ENCODE data around the gene SMPD2.

SMPD2 gene

DNA sequence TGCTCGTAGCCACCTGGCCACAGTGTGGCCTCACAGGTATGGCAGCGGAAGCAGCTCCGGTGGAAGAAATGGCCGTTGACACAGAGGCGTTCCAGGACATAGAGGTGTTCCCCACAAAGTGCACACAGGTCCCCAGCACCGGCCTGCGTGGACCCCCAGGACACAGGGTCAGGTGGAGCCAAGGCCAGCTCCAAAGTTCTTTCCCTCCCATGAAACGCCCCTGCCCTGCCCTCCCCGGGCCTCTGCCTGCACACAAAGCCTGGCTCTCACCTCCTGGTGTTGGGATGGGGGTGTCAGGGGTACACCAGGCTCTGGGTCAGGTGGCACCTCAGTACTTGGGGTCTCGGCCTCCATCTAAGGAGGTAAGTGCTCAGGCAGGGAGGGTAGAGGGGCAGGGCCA is 6.6 kb downstream of the SMPD2 start:
- no peak for DNase-seq (ENCODE audit: low read depth in 2 of 2)

DNA sequence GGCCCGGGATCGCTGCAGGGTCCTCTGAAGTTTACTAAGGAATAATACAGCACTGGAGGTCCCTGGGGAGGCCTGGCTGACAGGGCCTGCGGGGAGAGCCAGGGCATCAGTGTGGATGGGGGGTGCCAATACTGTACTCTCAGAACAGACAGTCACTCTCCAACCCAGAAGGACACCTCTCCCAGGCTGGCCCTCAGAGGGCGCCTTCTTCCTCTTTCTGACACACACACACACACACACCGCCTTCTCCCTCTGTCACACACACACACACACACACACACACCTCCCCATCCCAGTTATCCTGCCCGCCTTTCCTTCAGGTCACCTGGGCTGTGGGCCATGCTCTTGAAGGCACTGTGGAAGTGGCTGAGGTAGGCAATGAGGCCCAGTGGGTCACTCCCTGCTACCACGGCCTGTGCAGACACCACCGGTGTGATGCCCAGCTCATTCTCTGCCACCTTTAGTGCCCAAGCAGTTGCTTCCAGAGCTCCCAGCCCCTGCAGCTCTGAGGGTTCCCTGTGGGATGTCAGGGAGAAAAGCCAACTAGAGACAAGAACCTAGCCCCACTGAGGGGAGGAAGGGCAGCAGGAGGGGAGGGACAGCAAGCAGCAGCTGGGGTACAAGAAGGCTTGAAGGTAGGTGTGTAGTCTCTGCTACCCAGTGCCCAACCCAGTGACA is 7.5 kb downstream of the SMPD2 start:
- no peak for DNase-seq (ENCODE audit: low read depth in 2 of 2)

DNA sequence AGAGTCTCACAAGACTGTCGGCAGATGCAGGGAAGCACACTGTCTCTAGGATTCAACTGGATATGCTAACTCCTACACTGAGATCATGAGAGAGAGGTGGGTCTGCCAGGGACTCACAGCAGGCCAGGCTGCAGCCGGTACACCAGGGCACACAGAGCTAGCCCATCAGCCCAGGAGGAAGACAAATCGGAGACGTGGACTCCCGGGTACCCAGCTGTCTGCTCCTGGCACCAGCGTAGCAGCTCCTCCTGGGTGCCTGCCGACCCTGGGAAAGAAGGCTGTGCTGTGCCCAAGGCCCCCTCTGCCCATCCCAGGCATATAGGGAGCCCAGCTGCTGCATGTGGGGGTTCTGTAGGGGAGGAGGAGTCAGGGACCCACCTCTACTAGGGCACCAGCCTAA is 8.1 kb downstream of the SMPD2 start:
- DNase-seq (ENCODE audit: low read depth in 2 of 2), result no peak

DNA sequence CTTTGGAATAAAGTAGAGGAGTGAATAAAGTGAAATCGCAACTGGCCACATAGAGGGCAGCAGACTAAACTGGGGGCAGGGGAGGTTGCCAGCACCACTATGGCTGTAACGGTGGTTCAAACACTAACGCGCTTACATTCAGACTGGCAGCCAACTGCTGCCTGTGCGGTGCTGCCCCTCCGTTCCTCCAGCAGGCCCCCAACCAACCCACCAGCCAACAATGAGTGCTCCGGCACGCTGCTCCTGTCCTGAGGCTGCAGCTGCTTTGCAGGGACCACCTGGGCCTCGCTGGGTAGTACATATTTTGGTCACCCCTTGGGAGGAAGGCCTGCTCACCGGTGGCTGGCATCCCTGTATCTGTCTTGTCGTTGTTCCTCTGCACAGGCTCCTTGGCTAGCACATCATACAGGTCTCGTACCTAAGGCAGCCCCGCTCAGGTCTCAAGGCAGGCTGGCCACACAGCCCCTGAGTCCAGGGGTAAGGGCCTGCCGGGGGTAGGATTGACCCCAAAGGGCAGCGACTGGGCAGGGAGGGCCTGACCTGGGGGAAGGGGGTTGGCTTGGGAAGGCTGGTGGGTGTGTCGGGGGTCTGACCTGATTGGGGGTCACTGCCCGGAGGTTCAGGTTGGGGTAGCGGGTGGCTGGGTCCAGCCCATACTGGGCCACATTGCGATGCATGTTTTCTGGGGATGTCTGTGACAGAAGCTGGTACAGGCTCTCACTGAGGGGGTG is 8.7 kb downstream of the SMPD2 start:
- DNase-seq (ENCODE audit: low read depth in 2 of 2), result no peak

DNA sequence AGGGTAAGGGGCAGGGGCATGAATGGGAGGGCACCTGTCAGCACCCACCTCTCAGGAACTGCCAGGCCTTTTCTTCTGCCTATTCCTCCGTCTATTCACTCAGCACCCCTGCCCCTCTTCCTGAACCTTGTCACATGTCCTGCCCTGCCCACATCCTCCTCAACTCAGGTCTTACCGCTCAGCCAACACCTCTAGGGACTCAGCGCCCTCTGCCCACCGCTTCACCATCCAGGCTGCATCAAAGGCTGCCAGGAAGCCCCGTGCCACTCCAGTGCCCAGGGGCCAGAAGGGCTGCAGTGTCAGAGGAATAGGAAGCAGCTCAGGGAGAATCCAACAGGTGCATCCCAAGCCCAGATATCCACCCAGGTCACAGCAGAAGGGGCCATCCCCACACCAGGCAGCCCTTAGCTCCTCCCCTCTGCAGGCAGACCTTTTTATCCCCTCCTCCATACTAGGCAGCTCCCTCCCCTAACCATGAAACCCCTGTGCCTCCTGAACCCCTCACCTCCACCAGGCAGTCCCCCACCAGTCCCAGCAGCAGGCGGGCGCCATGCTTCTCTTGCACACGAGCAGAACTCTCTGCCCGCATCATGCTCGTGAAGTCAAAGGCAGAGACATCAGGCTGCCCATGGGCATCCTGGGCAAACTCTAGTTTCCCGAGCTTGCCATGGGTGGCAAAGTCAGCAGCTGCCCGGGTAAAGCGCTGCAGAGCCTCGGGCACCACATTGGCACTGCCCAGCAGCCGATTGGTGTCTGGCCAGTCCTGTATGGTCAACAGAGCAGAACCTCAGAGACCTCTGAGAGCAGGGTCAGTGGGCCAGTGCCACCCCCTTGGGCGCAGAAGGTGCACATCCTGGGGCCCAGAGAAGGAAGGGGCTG is 9.5 kb downstream of the SMPD2 start:
- DNase-seq (ENCODE audit: low read depth in 2 of 2), result no peak

DNA sequence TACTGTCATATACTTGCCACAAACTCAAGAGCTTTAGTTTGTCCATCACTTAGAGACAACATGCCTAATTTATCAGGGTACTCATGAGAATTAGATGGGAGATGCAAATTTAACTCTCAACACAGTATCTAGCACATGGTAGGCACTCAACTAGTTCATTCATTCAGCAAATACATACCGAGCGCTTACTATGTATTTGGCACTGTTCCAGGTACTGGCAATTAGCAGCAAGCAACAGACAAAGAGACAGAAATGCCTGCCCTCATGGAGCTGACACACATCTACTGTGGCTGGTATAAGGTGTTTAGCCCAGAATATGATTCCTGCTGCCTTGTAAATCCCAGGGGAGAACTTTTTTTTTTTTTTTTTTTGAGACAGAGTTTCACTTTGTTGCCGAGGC is 10.3 kb downstream of the SMPD2 start:
- no peak for DNase-seq (ENCODE audit: low read depth in 2 of 2)

DNA sequence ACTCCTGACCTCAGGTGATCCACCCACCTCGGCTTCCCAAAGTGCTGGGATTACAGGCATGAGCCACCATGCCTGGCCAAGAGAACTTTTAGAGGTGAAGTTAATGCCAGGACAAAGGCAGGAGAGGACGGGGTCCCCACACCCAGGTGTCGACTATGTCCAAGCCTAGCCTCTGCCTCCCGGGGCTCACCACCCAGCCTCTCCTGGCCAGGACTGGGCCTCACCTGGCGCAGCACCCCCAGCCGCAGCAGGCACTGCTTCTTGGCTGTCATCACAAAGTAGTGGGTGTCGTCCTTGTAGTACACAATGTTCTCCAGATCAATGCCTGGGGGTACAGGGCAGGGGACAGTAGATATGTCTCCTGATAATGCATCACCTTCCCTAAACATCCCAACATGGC is 10.9 kb downstream of the SMPD2 start:
- DNase-seq (ENCODE audit: low read depth in 2 of 2), result no peak

DNA sequence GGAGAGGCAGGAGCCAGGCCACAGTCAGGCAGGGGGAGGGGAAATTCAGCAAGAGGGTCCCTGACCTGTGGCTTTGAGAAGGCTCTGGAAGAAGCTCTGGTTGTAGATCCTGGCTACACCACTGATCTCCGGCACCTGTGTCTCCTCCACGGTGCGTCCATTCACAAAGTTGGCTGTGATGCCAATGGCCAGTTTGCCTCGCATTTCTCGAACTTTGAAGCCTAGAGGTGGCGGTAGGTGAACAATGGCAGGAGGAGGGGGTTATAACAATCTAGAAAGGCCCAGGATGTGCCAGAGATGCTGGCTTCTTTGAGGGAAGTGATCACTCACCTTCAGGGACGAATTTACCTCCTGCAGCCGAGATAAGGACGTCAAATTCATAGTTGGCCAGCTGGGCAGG is 11.7 kb downstream of the SMPD2 start:
- DNase-seq (ENCODE audit: low read depth in 2 of 2), result no peak

DNA sequence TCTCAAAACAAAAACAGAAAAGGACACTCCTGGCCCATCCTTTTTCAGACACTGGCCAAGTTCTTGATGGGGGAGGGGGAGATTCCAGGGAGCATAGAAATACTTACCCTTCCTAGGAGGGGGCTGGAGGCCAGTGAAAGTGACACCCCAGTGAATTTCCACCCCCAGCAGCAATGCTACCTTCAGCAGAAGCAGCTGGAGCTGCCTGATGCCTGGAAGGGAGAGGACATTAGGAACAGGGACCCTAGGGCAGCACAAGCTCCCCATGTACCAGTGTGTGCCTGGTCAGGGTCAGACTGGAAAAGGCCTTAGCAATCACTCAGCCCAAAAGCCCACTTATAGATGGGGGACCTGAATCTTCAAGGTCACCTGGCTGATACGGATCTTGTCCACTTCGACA is 12.6 kb downstream of the SMPD2 start:
- DNase-seq (ENCODE audit: low read depth in 2 of 2), result no peak

DNA sequence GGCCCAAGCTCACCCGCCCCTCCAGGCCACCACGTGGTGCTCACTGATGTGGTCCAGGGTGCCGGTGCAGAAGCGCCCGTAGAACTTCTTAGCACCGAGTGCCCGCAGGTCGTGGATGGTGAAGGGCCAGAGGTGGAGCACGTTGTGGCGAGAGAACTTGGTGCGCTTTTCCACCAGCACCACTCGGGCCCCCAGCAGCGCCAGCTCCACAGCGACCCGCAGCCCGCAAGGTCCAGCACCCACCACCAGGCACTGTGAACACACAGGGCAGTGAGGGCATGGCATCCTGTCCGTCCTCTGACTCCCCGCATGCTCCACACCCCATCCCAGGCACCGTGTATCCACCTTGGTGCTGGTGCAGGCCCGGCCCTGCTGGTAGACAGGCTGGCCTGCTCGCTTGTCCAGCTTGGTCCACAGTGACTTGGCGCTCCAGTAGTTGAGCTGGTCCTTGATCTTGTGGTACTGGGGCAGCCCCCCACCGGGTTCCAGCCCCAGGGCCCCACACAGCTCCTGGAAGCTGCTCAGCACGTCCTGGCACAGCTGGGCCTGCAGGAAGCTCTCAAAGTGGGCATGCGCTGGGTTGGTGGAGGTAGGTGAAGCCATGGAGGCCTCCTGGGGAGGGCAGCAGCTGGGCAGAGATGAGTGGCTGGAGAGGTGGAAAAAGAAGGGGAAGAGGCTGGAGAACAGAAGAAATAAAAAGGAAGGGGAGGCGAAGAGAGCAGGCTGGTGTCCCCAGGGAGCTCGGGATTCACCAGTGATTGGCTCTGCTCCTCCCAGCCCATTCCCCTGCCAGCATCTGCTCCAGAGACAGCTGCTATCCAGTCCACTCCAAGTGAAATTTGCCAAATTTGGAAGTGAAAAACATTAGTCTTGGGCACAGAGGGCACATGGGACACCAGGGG is 13.3 kb downstream of the SMPD2 start:
- DNase-seq (ENCODE audit: low read depth in 2 of 2), result no peak

DNA sequence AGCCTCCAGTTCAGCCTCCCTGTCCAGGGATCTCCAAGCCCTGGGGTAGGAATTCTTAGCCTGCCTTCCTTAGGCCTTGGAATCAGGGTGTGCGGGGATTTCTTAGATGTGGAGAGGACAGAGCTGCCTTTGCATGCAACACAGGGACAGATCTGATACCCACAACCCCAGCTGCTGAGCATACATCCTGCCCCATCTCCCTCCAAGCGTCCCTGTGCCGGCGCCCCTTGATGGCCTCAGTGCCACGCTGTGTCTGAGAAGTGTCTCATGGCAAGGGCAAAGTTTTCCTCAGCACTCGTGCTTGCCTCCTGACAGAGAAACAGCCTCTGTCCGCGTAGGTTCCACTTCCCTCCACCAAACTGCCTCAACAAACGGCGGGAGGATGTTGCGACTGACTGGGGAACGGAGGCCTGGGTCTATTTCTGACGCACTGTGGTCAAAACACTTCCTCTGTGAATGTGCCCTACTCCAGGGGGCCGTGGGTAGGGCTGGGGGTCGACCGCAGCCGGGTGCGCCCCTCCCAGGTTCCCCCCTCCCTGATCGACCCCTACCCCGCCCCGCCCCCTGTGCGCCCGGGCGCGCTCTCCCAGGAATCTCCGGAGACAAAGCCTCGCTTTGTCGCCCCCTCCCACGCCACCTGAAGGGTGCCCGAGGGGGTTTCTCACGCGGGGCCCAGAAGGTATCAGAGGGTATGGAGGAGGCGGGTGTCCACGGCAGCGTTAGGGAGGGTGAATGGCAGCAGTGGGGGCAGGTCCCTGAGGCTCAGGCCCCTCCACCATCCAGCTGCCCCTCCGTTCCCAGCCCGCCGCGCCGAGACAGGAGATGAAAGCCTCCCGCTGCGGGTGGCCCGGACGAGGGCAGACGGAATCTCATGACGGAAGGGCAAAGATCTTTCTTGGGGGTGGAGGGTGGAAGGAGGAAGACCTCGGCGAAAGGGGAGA is 14.2 kb downstream of the SMPD2 start:
- peak; percentile 42 to 51 for DNase-seq (ENCODE audit: low read depth in 2 of 2)

DNA sequence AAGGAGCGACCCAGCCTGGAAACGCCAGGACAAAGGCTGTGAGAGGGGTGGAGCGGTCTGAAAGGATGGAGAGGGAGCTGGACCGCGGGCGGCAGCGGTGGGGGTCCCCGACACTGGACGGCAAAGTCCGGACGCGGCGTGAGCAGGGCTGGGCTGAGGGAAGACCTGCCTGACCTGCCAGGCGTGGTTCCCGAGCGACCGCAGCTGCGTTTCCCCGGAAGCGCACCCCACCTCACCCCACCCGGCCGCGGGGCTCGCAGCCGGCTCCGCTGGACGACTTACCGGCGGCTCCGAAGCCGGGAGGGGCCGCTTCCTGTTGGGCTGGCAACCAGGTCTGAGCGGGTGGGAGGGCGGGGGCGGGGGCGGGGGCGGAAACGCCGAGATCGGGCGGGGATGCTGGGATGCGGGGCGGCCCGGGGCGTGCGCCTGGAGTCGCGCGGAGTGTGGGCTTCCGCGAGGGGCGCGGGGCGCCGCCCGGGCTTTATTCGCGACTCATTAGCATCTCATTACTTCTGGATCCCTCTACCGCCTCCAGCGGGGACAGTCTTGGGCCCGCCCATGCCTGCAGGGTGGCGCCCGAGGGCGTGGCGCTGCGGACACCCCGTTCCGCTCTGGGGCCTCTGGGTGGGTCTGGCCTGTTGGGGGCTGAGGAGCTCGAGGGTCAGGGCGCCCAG is 15.1 kb downstream of the SMPD2 start, which contains the start of gene MICAL1:
Gene MICAL1 (minus strand): TSS at position 336 of the 674 bp plus-strand sequence. CDS start 1,576 bp downstream, outside the sequence.
- DNase-seq (ENCODE audit: low read depth in 2 of 2), result peak; percentile 45 to 64

DNA sequence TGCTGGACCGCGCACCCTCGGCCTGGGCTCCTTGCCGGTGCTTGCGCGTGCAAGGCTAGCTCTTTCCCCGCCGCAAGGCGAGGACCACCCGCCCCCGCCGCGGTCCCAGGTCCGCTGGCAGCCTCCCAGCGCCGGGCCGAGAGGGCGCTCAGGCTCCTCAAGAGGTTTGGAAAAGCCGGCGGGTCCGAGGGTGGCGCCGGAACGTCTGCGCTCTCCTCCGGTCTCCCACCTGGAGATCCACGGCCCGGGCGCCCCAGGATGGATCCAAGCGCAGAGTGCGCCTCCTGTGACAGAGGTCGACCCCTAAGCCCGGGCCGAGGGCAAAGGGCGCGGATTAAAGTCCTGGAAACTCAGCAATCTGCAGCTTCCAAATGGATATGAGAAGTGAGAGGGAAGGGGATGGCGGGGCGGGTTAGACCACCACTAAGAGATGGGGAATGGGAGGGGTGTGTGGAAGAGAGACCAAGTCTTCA is 15.6 kb downstream of the SMPD2 start:
- DNase-seq (ENCODE audit: low read depth in 2 of 2), result no peak

DNA sequence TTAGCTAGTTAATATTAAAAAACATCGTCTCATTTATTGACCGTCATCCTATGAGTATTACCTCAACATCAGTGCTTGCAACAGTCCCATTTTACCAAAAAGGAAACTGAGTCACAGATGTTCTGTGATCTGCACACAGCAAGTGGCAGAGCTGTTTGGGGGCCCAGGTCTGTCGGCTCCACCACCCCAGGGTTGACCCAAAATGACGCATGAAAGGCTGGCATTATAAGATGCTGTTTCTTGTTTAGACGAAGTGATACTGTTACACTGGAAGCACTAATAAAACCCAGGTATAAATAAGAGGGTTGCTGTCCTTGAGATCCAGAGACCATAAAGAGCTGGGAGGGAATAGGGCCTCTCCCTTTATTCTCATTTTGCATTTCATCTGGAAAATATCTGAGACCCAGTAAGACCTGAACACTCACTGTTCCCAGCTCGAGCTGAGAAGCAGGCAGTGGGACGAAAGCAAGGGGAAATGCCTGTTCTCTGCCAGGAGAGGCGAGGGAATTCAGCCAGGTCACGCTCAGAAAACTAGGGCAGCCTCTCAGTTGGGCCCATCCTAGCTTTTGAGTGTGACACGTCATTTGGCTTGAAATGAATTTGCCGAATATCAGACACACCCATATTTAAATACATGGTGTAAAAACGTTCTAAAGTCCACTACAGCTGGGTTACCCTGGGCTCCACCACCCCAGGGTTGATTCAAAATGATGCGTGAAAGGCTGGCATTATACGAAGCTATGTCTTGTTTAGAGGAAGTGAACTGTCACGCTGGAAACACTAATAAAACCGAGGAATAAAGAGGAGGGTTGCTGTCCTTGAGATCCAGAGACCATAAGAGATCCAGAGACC is 16.4 kb downstream of the SMPD2 start:
- no peak for DNase-seq (ENCODE audit: low read depth in 2 of 2)

DNA sequence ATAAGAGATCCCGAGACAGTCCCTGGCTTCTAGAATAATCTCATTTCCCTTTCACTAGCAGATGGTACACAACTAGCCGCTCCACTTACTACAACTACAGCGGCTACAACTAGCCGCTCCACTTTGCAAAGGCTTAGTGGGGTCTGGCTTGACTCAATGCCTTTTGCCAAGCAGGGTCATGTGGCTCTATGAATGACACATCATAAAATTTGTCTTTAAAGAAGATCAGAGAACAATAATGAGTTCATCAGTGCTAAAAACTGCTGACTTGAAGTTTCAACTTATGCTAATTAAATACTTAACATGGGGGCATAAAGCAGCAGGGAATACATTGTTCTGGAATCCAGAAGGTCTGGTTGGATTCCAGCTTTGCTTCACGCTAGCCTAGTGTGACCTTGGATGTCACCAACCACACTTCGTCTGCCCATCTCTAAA is 17.1 kb downstream of the SMPD2 start:
- DNase-seq (ENCODE audit: low read depth in 2 of 2), result no peak

DNA sequence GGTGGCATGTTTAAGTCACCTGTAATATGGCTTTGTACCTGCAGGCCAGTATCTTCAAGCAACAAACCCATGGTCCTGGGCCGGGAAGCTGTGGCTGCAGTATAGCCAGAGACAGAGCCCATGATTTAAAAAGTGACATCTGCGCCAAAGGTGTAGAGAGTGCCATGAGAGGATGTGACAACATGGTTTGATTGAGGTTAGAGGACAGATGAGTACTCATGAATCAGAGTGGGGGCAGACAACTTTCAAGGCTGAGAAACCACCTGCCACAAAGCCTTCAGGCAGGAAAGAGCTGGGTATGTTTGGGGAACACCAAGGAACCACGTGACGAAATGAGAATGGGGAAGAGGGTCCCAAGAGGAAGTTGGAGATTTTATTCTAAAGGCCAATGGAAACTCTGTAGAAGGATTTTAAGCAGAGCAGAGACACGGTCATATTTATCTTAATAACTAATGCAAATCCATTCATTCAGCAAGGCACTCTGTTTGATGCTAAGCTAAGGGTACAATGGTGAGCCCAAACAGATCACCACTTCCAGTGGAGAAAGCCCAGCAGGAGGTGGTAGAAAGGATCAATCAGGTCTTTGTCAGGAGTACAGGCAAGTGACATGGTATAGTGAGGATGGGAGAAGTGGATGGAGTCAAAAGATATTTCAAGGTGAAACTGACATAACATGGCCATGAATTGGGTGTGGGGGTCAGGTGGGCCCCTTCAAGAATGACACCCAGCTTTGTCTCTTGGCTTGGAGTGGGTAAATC is 18.4 kb downstream of the SMPD2 start:
- DNase-seq (ENCODE audit: low read depth in 2 of 2), result no peak

DNA sequence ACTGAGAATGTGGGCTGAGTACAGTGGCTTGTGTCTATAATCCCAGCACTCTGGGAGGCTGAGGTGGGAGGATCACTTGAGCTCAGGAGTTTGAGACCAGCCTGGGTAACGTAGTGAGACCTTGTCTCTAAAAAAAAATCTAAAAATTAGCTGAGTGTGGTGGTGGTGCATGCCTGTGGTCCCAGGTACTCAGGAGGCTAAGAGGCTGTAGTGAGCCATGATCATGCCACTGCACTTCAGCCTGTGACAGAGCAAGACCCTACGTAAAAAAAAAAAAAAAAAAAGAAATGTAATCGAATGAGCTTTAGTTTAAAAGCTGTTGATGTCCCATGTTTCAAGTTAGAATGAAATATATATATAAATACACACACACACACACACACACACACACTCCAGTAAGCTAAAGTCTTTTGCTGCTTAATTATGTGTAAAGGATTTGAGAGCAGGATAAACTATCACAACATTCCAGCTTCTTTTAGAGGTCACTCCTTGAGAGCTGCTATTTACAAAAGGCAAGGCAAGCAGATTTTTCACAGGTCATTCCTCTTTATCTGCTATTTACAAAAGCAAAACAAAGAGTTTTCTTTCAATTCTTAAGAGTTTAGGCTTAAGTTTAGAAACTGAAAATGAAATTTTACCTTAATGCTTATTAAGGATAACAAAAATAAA is 19.8 kb downstream of the SMPD2 start:
- DNase-seq (ENCODE audit: low read depth in 2 of 2), result no peak
